ENCODE measurements around the gene ARHGEF35.
A peak's percentile ranks its signal among the peaks of the same experiment; 100 is the strongest.
"Not testable (repeated sequence)": the region's sequence is repeated elsewhere in the genome, so short reads cannot be mapped to it uniquely, and the experiment has no call there.

Gene ARHGEF35

DNA sequence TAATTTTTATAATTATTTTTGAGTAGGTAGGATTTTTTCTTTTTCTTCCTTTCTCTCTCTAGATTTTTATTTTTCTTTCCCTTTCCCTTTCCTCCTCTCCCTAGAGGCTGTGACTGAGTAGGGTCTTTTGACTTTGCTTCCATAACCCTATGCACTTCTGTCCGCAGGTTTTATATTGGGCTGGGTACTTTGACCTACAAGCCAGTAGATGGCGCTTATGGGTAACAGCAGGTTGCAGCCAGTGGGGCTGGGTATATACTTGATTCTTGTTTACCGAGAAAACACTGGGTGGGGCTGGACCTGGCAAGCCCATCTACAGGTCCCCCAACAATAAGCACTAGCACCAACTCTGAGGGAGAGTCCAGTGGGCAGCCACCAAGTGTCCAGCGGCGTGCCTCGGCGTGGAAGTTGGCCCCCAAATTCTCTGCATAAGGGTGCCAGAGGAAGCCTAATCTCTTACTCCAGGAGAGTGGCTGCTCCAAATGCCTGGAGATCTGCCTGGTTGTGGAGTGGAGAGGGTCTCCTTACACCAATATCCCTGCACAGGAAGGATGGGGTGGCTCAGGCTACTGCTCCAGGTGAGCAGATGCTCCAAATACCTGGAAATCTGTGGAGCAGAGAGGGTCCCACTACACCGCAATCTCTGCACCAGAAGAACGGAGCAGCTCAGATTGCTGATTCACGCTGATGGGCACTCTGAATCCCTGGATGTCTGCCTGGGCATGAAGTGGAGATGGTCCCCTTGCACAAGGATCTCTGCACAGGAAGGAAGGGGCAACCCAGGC lies 17.1 kb downstream of the ARHGEF35 start:
- DNase-seq (ENCODE audit: low spot score): peak; percentile 45

DNA sequence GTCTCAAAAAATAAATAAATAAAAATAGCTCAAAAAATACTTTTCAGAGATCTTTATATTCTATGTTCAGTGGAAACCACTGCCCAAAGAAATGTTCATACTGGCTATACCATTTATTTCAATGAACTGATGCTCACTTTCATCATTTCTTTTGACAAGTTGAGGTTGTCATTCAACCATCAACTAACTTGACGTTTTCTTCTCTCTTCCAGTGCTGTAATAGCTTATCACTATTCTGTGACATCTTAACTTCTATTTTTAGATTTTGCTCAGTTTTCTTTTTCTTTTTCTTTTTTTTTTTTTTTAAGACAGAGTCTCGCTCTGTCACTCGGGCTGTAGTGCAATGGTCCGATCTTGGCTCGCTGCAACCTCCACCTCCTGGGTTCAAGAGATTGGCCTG lies 21.0 kb downstream of the ARHGEF35 start:
- DNase-seq (ENCODE audit: low spot score): no peak

DNA sequence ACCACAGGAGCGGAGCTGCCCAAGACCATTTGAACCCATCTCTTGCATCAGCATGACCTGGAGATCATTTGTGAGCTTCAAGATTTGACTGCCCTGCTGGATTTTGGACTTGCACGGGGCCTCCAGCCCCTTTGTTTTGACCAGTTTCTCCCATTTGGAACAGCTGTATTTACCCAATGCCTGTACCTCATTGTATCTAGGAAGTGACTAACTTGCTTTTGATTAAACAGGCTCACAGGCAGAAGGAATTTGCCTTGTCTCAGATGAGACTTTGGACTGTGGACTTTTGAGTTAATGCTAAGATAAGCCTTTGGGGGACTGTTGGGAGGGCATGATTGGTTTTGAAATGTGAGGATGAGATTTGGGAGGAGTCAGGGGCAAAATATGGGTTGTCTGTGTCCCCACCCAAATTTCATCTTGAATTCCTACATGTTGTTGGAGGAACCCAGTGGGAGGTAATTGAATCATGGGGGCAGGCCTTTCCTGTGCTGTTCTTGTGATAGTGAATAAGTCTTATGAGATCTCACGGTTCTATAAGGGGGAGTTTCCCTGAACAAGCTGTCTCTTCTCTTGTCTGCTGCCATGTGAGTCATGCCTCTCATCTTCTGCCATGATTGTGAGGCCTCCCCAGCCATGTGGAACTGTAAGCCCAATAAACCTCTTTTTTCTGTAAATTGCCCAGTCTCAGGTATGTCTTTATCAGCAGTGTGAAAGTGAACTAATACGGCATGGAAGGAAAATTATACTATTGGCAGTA lies 23.9 kb downstream of the ARHGEF35 start:
- not testable (repeated sequence) for DNase-seq (ENCODE audit: low spot score)

DNA sequence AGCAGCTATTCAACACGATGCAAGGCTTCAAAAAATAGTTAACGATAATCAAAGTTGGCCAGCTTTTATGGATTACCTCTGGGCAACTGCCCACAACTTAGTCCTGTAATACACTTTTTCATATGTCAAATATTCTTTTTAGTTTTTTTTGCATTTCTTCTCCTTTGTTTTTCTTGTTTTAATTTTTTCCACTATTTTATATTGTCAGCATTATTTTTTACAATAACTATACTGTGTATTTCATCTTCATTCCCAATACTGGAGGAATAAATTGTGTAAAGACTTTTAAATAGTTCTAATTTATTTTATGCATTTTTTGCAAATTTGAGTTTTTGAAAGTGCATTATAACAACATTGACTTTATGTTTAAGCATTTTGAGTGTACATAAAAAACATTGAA lies 30.8 kb downstream of the ARHGEF35 start:
- no peak for DNase-seq (ENCODE audit: low spot score)

DNA sequence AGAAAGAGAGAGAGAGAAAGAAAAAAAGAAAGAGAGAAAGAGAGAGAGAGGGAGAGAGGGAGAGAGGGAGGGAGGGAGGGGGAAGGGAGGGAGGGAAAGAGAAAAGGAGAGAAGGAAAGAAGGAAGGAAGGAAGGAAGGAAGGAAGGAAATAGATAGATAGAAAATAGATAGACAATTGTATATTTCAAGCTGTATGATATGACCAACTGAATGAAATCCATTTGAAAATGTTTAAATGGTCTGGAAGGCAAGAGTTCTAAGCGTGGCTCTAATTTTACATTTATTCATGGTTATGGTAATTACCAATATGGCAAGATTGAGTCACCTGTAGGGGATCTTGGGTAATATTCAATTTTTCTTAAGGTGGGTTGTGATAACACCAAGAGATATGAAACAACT lies 36.8 kb downstream of the ARHGEF35 start:
- no peak for DNase-seq (ENCODE audit: low spot score)

DNA sequence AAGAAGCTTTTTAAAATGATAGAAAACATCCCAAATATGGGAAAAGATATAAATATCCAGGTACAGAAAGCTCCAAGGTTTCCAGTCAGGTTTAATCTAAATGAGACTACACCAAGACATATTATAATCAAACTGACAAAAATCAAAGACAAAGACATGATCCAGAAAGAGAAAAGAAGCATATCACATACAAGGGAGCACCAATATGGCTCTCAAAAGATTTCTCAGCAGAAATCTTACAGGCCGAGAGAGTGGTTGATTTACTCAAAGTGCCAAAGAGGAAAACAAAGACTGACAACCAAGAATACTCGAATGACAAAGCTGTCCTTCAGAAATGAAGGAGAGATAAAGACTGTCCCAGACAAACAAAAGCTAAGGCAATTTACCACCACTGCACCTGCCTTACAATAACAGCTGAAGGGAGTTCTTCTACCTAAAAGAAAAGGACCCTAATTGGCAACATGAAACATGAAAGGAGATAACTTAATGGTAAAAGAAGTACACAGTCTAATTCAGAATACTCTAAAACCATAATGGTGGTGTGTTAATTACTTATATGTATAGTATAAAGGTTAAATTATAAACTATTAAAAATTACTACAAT lies 47.3 kb downstream of the ARHGEF35 start:
- no peak for DNase-seq (ENCODE audit: low spot score)

DNA sequence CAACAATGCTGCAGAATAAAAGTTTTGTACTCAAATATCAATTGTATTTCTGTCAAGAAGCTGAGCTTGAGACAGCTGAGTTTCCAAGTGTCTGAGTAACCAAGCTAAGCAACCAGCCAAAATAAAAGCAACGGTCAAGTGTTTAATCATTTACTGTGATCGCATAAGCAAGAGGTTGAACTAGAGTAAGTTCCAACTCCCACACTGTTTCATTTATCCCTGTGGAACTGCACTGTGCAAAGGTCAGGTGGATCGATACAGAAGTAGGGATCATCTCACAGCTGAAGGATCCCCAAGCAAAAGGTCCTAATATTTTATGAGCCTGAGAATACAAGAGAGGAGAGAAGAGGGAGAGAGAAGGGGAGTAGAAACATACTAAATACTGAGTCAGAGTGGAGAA lies 51.2 kb downstream of the ARHGEF35 start:
- DNase-seq (ENCODE audit: low spot score): no peak

DNA sequence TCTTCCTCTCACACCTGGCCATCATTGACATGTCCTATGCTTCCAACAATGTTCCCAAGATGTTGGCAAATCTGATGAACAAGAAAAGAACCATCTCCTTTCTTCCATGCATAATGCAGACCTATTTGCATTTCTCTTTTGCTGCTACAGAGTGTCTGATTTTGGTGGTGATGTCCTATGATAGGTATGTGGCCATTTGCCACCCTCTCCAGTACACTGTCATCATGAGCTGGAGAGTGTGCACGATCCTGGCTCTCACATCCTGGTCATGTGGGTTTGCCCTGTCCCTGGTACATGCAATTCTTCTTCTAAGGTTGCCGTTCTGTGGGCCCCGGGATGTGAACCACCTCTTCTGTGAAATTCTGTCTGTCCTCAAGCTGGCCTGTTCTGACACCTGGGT lies 53.4 kb downstream of the ARHGEF35 start:
- DNase-seq (ENCODE audit: low spot score): no peak

DNA sequence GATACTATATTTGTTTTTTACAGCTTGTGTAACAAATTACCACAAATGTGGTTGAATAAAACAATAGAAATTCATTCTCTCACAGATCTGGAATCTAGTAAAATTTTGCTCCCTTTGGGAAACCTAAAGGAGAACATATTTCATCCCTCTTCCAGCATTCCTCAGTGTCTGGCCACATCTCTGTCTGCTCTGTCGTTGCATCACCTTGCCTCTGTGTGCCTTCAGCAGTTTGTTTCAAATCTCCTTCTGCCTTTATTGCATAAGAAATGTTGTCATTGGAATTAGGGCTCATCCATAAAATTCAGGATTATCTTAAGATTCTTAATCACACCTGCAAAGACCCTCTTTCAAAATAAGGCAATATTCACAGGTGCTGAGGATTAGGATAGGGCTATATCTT lies 58.1 kb downstream of the ARHGEF35 start:
- DNase-seq (ENCODE audit: low spot score): no peak

Measured in activated CD4-positive, alpha-beta T cell treated with anti-CD3 and anti-CD28 coated beads, Interleukin-2, Interleukin-4, amounts not matched to agents 100 ng/mL and 50 ng/mL, durations not matched to agents 16 hours and 8 hours (primary cell).